ENCODE results near the gene SPIN2B.

Gene SPIN2B

GRCh38 chrX:57070185-57070984 is 51.0 kb downstream of the SPIN2B start:
- no peak for DNase-seq (ENCODE audit: low spot score)
